ENCODE measurements around the gene CMPK2. TPM values are rescaled to one million over a fixed set of nuclear protein-coding genes. Genes with fewer than 3 reads are reported as not detected.

Gene CMPK2
- total and polyA plus RNA-seq, 9 of the 15 experiments (the other 6 are each of a cell fraction or from before 2014, with no cell fraction given) = 2.6 to 10.5 (median 5.0) TPM

DNA sequence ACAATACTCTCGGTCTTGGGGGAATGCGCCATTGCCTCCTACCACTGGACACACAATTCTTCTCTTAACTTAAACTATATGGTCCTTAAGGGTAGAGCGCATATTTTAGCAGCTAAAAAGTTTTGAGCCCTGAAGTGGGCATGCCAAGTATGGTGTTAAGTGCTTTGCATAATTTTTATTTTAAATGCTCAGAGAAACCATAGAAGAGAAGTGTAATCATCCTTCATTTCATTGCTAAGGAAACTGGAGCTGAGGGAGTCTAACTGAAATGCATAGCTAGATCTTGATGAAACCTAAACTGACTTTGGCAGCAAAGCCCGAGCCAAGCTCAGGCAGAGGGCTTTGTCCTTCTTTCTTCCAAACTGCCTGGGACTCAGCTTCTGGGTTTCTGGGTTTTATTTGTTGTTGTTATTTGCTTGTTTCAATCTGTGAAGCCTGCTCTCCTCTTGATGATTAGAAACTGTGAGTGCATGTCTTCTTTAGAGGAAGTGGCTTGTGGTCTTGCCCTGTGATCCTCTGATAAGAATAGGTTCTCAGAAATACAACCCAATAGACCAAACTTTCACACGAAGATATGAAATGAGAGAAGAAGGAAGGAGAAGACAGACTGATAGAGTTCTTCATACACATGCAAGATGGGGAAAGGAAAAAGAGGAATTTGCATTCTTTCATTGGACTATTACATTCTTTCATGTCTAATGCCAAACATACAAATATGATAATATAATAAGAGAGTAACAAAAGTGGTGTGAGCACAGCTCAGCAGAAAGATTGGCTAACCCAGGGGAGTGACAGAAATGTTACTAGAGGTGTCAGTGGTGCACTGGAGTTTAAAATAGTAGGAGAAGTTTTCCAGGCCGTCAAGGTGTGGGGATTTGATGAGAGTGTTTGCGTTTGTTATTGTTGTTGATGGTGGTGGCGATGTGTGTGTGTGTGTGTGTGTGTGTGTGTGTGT lies 44.0 kb upstream of the CMPK2 start (continued):
- TF ChIP-seq, protein P1, sequence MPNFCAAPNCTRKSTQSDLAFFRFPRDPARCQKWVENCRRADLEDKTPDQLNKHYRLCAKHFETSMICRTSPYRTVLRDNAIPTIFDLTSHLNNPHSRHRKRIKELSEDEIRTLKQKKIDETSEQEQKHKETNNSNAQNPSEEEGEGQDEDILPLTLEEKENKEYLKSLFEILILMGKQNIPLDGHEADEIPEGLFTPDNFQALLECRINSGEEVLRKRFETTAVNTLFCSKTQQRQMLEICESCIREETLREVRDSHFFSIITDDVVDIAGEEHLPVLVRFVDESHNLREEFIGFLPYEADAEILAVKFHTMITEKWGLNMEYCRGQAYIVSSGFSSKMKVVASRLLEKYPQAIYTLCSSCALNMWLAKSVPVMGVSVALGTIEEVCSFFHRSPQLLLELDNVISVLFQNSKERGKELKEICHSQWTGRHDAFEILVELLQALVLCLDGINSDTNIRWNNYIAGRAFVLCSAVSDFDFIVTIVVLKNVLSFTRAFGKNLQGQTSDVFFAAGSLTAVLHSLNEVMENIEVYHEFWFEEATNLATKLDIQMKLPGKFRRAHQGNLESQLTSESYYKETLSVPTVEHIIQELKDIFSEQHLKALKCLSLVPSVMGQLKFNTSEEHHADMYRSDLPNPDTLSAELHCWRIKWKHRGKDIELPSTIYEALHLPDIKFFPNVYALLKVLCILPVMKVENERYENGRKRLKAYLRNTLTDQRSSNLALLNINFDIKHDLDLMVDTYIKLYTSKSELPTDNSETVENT (CRISPR knock-in tag; IDR thresholded peaks at IDR 0.05) = no peak
- peak in 1 of 2 experiments; percentile 85; a peak in 1 of 4 replicates for TF ChIP-seq ARNT (IDR thresholded peaks at IDR 0.05)
- TF ChIP-seq ZNF253 (CRISPR knock-in tag; conservative IDR thresholded peaks at IDR 0.05) = no peak
- TF ChIP-seq, protein P2, sequence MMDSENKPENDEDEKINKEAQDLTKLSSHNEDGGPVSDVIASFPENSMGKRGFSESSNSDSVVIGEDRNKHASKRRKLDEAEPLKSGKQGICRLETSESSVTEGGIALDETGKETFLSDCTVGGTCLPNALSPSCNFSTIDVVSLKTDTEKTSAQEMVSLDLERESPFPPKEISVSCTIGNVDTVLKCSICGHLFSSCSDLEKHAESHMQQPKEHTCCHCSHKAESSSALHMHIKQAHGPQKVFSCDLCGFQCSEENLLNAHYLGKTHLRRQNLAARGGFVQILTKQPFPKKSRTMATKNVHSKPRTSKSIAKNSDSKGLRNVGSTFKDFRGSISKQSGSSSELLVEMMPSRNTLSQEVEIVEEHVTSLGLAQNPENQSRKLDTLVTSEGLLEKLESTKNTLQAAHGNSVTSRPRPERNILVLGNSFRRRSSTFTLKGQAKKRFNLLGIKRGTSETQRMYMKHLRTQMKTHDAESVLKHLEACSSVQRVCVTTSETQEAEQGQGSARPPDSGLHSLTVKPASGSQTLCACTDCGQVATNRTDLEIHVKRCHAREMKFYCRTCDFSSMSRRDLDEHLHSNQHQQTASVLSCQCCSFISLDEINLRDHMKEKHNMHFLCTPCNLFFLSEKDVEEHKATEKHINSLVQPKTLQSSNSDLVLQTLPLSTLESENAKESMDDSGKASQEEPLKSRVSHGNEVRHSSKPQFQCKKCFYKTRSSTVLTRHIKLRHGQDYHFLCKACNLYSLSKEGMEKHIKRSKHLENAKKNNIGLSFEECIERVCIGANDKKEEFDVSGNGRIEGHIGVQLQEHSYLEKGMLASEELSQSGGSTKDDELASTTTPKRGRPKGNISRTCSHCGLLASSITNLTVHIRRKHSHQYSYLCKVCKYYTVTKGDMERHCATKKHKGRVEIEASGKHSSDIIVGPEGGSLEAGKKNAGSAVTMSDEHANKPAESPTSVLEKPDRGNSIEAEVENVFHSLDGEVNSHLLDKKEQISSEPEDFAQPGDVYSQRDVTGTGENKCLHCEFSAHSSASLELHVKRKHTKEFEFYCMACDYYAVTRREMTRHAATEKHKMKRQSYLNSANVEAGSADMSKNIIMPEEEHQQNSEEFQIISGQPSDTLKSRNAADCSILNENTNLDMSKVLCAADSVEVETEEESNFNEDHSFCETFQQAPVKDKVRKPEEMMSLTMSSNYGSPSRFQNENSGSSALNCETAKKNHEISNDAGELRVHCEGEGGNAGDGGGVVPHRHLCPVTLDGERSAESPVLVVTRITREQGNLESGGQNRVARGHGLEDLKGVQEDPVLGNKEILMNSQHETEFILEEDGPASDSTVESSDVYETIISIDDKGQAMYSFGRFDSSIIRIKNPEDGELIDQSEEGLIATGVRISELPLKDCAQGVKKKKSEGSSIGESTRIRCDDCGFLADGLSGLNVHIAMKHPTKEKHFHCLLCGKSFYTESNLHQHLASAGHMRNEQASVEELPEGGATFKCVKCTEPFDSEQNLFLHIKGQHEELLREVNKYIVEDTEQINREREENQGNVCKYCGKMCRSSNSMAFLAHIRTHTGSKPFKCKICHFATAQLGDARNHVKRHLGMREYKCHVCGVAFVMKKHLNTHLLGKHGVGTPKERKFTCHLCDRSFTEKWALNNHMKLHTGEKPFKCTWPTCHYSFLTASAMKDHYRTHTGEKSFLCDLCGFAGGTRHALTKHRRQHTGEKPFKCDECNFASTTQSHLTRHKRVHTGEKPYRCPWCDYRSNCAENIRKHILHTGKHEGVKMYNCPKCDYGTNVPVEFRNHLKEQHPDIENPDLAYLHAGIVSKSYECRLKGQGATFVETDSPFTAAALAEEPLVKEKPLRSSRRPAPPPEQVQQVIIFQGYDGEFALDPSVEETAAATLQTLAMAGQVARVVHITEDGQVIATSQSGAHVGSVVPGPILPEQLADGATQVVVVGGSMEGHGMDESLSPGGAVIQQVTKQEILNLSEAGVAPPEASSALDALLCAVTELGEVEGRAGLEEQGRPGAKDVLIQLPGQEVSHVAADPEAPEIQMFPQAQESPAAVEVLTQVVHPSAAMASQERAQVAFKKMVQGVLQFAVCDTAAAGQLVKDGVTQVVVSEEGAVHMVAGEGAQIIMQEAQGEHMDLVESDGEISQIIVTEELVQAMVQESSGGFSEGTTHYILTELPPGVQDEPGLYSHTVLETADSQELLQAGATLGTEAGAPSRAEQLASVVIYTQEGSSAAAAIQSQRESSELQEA (IDR thresholded peaks at IDR 0.05; ENCODE audit: low read depth) = no peak
- TF ChIP-seq, protein P3, sequence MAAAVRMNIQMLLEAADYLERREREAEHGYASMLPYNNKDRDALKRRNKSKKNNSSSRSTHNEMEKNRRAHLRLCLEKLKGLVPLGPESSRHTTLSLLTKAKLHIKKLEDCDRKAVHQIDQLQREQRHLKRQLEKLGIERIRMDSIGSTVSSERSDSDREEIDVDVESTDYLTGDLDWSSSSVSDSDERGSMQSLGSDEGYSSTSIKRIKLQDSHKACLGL (CRISPR knock-in tag; IDR thresholded peaks at IDR 0.05; ENCODE audit: borderline replicate concordance, poor library complexity, severe bottlenecking) = no peak
- TF ChIP-seq ZNF282 (CRISPR knock-in tag; IDR thresholded peaks at IDR 0.05) = no peak
- no peak for TF ChIP-seq SMAD1 (IDR thresholded peaks at IDR 0.05; ENCODE audit: low read depth, low read length, partially characterized antibody)
- TF ChIP-seq, protein P4, sequence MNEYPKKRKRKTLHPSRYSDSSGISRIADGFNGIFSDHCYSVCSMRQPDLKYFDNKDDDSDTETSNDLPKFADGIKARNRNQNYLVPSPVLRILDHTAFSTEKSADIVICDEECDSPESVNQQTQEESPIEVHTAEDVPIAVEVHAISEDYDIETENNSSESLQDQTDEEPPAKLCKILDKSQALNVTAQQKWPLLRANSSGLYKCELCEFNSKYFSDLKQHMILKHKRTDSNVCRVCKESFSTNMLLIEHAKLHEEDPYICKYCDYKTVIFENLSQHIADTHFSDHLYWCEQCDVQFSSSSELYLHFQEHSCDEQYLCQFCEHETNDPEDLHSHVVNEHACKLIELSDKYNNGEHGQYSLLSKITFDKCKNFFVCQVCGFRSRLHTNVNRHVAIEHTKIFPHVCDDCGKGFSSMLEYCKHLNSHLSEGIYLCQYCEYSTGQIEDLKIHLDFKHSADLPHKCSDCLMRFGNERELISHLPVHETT (CRISPR knock-in tag; conservative IDR thresholded peaks at IDR 0.05 in 1 of 2, IDR thresholded peaks at IDR 0.05 in 1 of 2) = peak in 1 of 2 experiments; percentile 70; a peak in 2 of 4 replicates
- TF ChIP-seq, protein P5, sequence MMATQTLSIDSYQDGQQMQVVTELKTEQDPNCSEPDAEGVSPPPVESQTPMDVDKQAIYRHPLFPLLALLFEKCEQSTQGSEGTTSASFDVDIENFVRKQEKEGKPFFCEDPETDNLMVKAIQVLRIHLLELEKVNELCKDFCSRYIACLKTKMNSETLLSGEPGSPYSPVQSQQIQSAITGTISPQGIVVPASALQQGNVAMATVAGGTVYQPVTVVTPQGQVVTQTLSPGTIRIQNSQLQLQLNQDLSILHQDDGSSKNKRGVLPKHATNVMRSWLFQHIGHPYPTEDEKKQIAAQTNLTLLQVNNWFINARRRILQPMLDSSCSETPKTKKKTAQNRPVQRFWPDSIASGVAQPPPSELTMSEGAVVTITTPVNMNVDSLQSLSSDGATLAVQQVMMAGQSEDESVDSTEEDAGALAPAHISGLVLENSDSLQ (IDR thresholded peaks at IDR 0.05) = peak; percentile 39
- no peak for TF ChIP-seq TCF7 (IDR thresholded peaks at IDR 0.05; ENCODE audit: borderline replicate concordance)
- TF ChIP-seq SMARCE1 (IDR thresholded peaks at IDR 0.05) = peak; percentile 96

Measured in K562 (cell line).